ENCODE measurements around the gene ARMC7.

- no peak for TF ChIP-seq CTCF (IDR thresholded peaks at IDR 0.05)
- no peak for TF ChIP-seq POLR2A (IDR thresholded peaks at IDR 0.05)
Measured at GRCh38 chr17:75091855-75092327, 17.9 kb upstream of the ARMC7 start.

Data from breast epithelium (tissue), 3 donors.